ENCODE results near the gene SLC36A1.

SLC36A1 gene

DNA sequence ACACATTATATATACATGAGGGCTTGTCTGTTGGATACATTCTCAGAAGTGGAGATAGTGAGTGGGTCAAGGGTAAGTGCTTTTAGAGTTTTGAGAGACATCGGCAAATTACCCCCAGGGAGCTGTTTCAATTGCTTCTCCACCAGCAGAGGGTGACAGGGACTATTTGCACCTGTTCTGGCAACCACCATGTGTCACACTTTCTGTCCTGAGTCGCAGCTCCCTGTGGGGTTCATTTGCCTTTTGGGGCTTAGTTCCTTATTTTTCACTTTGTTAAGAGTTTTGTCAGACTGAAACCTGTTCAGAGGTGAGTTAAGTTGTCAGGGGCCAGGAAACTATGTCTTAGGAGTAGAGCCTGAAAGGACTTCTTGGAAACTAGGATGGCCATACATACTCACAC lies 20.1 kb upstream of the SLC36A1 start:
- Histone ChIP-seq H3K4me3 (ENCODE audit: low read length) (no peak overlapping the region), H3K27me3 (ENCODE audit: insufficient read depth, low read length) (no peaks in the 10 kb centered on the region), H3K36me3 (ENCODE audit: insufficient read depth, low read length) (no peaks in the 10 kb centered on the region), H3K9ac (ENCODE audit: low read depth, low read length) (no peak overlapping the region), H3K4me1 (ENCODE audit: insufficient read depth, low read length) (peaks cover 12% of the 10 kb centered on the region; the same call in 1 of the 2 replicates), H3K9me3 (ENCODE audit: insufficient read depth, low read depth, low read length) (no peaks in the 10 kb centered on the region), H3K27ac (ENCODE audit: low read depth, low read length) (no peak overlapping the region)
- WGBS: 85% methylated on average over 2 of the region's 2 CpGs

DNA sequence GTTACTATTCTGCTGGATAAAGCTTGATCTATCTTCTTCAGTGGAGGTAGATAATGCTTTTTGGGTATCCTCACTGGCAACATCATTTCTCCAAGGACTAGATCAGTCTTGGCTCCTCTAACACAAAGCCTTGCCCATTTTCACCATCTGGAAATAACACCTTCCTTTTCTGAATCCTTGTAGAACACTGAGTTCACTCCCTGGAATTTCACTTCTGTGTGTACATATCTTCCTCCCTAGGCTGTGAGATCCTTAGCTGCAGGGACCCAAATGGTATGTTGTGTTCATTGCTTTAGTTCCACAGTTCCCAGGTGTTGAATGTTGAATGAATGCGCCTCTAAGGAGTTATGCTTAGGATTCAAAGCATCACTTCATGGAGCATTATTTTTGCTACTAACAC lies 16.7 kb upstream of the SLC36A1 start:
- Histone ChIP-seq H3K4me3 (ENCODE audit: low read length) (no peak overlapping the region), H3K36me3 (ENCODE audit: insufficient read depth, low read length) (no peaks in the 10 kb centered on the region), H3K9ac (ENCODE audit: low read depth, low read length) (no peak overlapping the region), H3K27me3 (ENCODE audit: insufficient read depth, low read length) (no peaks in the 10 kb centered on the region), H3K4me1 (ENCODE audit: insufficient read depth, low read length) (peaks cover 3% of the 10 kb centered on the region; the same call in 1 of the 2 replicates), H3K27ac (ENCODE audit: low read depth, low read length) (no peak overlapping the region), H3K9me3 (ENCODE audit: insufficient read depth, low read depth, low read length) (no peaks in the 10 kb centered on the region)
- 100% methylated on average over 1 of the region's 1 CpG for WGBS

DNA sequence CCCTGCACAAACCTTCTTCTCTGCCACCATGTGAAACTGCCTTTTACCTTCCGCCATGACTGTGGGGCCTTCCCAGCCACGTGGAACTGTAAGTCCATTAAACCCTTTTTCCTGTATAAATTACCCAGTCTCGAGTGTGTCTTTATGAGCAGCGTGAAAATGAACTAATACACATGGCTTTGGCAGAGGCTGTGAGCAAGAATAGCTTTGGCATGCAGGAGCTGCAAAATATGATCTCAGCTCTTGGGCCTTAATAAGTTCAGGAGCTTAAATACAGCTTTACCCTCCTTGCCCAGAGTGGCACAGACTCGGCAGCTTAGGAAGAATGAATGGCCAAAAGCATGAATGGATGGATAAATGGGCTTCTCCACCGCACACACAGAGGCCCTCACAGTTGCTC lies 15.7 kb upstream of the SLC36A1 start:
- no peaks in the 10 kb centered on the region for H3K27me3 ChIP-seq (ENCODE audit: insufficient read depth, low read length)
- H3K9me3 ChIP-seq (ENCODE audit: insufficient read depth, low read depth, low read length): no peaks in the 10 kb centered on the region
- no peak overlapping the region for H3K27ac ChIP-seq (ENCODE audit: low read depth, low read length)
- H3K36me3 ChIP-seq (ENCODE audit: insufficient read depth, low read length): no peaks in the 10 kb centered on the region
- H3K4me1 ChIP-seq (ENCODE audit: insufficient read depth, low read length): no peaks in the 10 kb centered on the region
- no peak overlapping the region for H3K4me3 ChIP-seq (ENCODE audit: low read length)
- WGBS: 91% methylated on average over 6 of the region's 6 CpGs
- no peak overlapping the region for H3K9ac ChIP-seq (ENCODE audit: low read depth, low read length)

DNA sequence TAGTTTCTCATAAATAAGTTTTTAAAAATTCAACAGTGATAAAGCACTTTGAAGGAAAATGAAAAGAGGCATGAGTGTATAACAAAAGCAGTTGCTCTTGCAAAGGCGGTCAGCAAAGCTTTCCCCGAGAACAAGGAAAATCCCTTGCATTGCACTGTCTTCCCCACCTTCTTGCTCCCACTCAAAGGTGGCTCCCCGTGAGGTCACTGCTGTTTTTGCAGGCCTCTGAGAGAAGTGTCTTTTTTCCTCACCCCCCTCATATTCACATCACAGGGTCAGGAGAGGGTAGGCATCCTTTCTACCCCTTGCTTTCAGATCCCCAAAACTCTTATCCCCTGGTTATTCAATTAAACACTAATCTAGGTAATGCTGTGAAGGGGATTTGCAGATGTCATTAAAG lies 15.2 kb upstream of the SLC36A1 start:
- H3K27me3 ChIP-seq (ENCODE audit: insufficient read depth, low read length): no peaks in the 10 kb centered on the region
- no peak overlapping the region for H3K27ac ChIP-seq (ENCODE audit: low read depth, low read length)
- H3K9ac ChIP-seq (ENCODE audit: low read depth, low read length): no peak overlapping the region
- WGBS: 85% methylated on average over 3 of the region's 3 CpGs
- H3K36me3 ChIP-seq (ENCODE audit: insufficient read depth, low read length): no peaks in the 10 kb centered on the region
- no peaks in the 10 kb centered on the region for H3K9me3 ChIP-seq (ENCODE audit: insufficient read depth, low read depth, low read length)
- no peaks in the 10 kb centered on the region for H3K4me1 ChIP-seq (ENCODE audit: insufficient read depth, low read length)
- no peak overlapping the region for H3K4me3 ChIP-seq (ENCODE audit: low read length)

DNA sequence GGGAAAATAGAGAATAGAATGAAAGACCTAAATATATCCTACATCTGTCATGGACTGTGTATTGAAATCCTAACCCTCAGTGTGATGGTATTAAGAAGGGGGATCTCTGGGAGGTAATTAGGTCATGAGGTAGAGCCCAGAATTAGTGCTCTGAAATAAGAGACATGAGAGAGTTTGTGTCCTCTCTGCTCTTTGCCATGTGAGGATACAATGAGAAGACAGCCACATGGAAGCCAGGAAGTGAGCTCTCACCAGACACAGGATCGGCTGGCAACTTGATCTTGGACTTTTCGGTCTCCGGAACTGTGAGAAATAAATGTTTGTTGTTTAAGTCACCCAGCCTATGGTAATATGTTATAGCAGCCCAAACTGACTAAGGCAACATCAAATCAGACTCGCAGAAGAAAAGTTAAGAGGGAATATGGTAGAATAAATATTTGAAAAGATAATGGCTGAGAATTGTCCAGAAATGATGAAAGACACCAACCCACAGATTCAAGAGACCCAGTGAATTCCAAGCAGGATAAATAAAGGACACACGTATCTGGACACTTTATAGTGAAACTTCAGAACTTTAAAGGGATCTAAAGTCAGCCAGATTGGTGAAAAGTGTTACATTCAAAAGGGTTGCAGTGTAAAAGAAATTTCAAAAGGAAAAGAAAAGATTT lies 12.7 kb upstream of the SLC36A1 start:
- no peaks in the 10 kb centered on the region for H3K27me3 ChIP-seq (ENCODE audit: insufficient read depth, low read length)
- 94% methylated on average over 5 of the region's 5 CpGs for WGBS
- no peaks in the 10 kb centered on the region for H3K36me3 ChIP-seq (ENCODE audit: insufficient read depth, low read length)
- no peak overlapping the region for H3K9ac ChIP-seq (ENCODE audit: low read depth, low read length)
- no peaks in the 10 kb centered on the region for H3K9me3 ChIP-seq (ENCODE audit: insufficient read depth, low read depth, low read length)
- no peak overlapping the region for H3K27ac ChIP-seq (ENCODE audit: low read depth, low read length)
- no peak overlapping the region for H3K4me3 ChIP-seq (ENCODE audit: low read length)
- no peaks in the 10 kb centered on the region for H3K4me1 ChIP-seq (ENCODE audit: insufficient read depth, low read length)

DNA sequence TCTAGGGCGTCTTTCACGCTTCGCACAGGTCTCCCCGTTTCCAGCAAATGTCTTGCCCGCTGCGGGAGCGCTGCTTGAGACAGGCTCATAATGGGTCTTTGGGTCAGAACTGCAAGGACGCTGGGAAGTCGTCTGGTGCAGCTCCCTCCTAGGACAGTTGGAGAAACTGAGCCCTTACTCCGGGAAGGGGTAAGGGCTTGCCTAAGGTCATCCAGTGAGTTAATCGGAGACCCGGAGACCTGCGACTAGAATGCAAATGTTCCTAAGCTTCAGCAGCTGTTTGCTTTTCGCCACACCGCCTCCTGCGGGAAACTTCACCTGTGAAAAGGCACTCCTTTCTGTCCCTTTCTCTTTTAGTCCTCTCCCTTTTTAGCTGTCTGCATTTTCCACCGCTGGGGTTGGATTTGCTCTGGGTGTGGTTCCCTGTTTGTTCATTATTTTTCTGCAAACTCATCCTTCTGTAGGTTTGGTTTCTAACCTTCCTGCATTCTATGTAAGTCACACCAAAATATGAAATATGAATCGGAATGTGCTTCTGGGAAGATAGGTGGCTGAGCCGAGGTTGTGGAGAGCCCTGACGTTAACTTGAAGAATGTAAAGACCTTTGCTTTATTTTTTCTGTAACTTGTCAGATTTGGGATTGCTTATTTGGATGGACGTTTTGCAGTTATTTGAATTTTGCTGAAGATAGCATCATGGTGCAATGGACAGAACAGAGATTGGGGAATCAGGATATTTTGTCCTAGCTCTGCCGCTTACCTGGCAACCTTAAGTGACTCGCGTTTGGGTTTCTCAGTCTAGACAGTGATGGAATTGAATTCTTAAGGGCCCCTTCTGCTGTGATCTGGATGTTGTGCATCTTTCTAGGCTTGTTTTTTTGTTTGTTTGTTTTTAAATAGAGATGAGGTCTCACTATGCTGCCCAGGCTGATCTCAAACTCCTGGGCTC lies 909 bp downstream of the SLC36A1 start:
- Histone ChIP-seq H3K27ac (ENCODE audit: low read depth, low read length) (peak overlapping the region; percentile 9; the same call in 1 of the 2 replicates), H3K27me3 (ENCODE audit: insufficient read depth, low read length) (no peaks in the 10 kb centered on the region), H3K9ac (ENCODE audit: low read depth, low read length) (peak overlapping the region; percentile 23), H3K4me3 (ENCODE audit: low read length) (peak overlapping the region; percentile 70), H3K4me1 (ENCODE audit: insufficient read depth, low read length) (peaks cover 23% of the 10 kb centered on the region; the same call in 1 of the 2 replicates), H3K36me3 (ENCODE audit: insufficient read depth, low read length) (no peaks in the 10 kb centered on the region), H3K9me3 (ENCODE audit: insufficient read depth, low read depth, low read length) (no peaks in the 10 kb centered on the region)
- WGBS: 22% methylated on average over 23 of the region's 24 CpGs

DNA sequence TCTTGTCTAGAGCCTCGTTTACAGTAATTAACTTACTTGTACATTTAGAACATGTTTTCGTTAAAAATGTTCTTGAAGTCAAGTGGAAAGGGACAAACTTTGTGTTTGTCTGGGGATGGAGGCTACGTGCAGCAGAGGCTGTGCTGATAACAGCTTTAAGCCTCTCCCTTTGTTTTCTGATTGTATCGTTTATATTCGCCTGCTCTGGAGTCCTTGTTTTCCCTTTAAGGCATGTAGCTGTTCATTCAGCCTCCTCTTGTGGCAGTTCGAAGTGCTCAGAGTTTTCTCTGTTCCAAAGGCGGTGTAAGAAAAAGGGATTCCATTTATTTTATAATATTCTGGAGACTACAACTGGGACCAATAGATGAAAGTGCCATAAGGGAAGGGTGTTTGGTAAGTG lies 1.9 kb downstream of the SLC36A1 start:
- Histone ChIP-seq H3K36me3 (ENCODE audit: insufficient read depth, low read length) (no peaks in the 10 kb centered on the region), H3K4me1 (ENCODE audit: insufficient read depth, low read length) (peaks cover 29% of the 10 kb centered on the region; the same call in 1 of the 2 replicates), H3K4me3 (ENCODE audit: low read length) (no peak overlapping the region), H3K9ac (ENCODE audit: low read depth, low read length) (no peak overlapping the region), H3K9me3 (ENCODE audit: insufficient read depth, low read depth, low read length) (no peaks in the 10 kb centered on the region), H3K27me3 (ENCODE audit: insufficient read depth, low read length) (no peaks in the 10 kb centered on the region), H3K27ac (ENCODE audit: low read depth, low read length) (no peak overlapping the region)
- WGBS: 86% methylated on average over 6 of the region's 7 CpGs

DNA sequence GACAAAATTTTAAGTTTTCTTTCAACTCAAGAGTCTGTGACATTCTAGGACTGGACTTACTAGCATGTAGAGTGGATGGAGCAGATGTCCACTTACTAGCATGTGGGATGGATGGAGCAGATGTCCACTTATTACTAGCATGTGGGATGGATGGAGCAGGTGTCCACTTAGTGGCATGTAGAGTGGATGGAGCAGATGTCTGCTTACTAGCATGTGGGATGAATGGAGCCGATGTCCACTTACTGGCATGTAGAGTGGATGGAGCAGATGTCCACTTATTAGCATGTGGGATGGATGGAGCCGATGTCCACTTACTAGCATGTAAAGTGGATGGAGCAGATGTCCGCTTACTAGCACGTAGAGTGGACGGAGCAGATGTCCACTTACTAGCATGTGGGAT lies 2.4 kb downstream of the SLC36A1 start:
- no peaks in the 10 kb centered on the region for H3K27me3 ChIP-seq (ENCODE audit: insufficient read depth, low read length)
- no peak overlapping the region for H3K27ac ChIP-seq (ENCODE audit: low read depth, low read length)
- H3K9ac ChIP-seq (ENCODE audit: low read depth, low read length): no peak overlapping the region
- H3K9me3 ChIP-seq (ENCODE audit: insufficient read depth, low read depth, low read length): no peaks in the 10 kb centered on the region
- no peaks in the 10 kb centered on the region for H3K36me3 ChIP-seq (ENCODE audit: insufficient read depth, low read length)
- WGBS: 94% methylated on average over 5 of the region's 5 CpGs
- no peak overlapping the region for H3K4me3 ChIP-seq (ENCODE audit: low read length)
- peaks cover 30% of the 10 kb centered on the region; the same call in 1 of the 2 replicates for H3K4me1 ChIP-seq (ENCODE audit: insufficient read depth, low read length)

DNA sequence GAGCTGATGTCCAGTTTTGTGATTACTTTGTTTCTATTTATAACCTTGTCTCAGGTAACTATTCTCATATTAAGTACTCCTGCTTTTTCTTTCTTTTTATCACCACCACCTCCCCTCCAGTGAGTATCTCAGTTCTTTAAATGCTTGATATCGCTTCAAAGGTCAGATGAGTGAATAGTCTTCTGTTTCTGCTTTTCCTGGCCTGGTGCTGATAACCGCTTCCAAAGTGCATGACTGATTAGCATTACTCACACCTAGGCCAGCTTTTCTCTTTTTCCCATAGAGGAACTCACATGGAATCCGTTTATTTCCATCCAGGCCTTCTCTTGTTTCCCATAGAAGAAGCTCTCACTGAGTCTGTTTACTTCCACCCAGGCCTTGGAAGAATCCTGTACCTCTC lies 3.2 kb downstream of the SLC36A1 start:
- 92% methylated on average over 3 of the region's 3 CpGs for WGBS
- Histone ChIP-seq H3K27ac (ENCODE audit: low read depth, low read length) (no peak overlapping the region), H3K27me3 (ENCODE audit: insufficient read depth, low read length) (no peaks in the 10 kb centered on the region), H3K4me3 (ENCODE audit: low read length) (no peak overlapping the region), H3K9ac (ENCODE audit: low read depth, low read length) (no peak overlapping the region), H3K9me3 (ENCODE audit: insufficient read depth, low read depth, low read length) (no peaks in the 10 kb centered on the region), H3K36me3 (ENCODE audit: insufficient read depth, low read length) (no peaks in the 10 kb centered on the region), H3K4me1 (ENCODE audit: insufficient read depth, low read length) (peaks cover 30% of the 10 kb centered on the region; the same call in 1 of the 2 replicates)

DNA sequence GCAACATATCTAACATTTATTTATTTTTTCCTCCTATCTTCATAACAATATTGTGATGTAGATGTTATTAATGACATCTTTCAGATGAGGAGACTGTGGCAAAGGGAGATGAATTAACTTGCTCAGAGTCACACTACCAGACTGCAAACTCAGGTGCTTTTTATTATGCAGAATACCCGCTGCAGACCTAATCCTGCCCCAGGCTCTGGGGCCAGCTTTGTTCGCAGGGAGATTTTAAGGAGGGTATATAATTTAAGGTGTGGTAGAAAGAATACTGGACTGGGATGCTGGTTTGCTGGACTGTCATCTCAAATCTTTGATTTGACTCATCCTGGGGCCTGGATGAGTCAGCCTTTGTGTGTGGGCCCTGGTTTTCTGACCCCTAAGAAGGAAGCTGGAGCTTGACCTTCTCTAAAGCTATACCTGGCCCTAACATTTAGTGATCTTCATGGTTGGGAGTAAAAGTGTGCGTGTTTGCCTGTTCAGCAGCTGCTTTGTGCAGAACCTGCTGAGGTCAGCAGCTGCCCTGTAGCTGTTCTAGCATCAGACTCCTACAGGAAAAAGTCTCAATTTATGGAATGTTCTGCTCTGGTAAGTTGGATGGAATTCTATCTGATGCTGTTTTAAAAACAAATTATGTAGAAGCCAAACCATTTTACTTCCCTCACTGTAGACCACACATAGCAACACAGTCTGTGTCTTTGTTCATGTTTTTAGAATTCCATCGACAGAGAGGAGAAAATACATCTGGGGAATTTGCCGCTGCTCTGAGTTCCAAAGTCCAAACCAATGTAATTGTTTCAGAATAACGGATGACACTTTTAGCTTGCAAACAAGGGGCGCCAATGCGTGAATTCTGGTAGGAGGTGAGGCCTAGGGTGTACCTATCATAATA lies 4.5 kb downstream of the SLC36A1 start:
- no peaks in the 10 kb centered on the region for H3K27me3 ChIP-seq (ENCODE audit: insufficient read depth, low read length)
- 0 out of 2 replicates have a peak overlapping the region, but pooled peaks have one; percentile 9 for H3K27ac ChIP-seq (ENCODE audit: low read depth, low read length)
- H3K4me3 ChIP-seq (ENCODE audit: low read length): no peak overlapping the region
- 77% methylated on average over 8 of the region's 8 CpGs for WGBS
- H3K4me1 ChIP-seq (ENCODE audit: insufficient read depth, low read length): peaks cover 30% of the 10 kb centered on the region; the same call in 1 of the 2 replicates
- no peaks in the 10 kb centered on the region for H3K36me3 ChIP-seq (ENCODE audit: insufficient read depth, low read length)
- no peaks in the 10 kb centered on the region for H3K9me3 ChIP-seq (ENCODE audit: insufficient read depth, low read depth, low read length)
- H3K9ac ChIP-seq (ENCODE audit: low read depth, low read length): no peak overlapping the region
